ENCODE results near the gene F10.

F10 gene

DNA sequence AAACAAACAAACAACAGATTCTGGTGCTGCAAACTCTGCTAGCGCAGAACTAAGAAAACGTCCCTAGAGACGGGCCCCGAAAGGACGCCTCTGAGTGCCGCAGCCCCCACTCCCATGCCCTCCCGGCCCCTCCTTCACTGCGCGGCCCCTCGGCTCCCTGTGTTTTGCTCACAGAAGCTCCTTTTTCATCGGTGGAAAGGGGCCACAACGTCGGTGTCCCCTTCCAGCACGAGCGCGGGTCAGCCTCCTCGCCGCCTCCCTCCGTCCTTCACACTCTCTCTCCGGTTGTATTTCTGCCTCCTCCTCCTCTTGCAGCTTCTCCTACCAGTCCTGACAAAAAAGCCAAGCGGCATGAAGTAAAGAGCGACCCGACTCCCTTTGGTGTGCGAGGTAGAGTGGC lies 31.8 kb upstream of the F10 start:
- TF ChIP-seq, protein P1, sequence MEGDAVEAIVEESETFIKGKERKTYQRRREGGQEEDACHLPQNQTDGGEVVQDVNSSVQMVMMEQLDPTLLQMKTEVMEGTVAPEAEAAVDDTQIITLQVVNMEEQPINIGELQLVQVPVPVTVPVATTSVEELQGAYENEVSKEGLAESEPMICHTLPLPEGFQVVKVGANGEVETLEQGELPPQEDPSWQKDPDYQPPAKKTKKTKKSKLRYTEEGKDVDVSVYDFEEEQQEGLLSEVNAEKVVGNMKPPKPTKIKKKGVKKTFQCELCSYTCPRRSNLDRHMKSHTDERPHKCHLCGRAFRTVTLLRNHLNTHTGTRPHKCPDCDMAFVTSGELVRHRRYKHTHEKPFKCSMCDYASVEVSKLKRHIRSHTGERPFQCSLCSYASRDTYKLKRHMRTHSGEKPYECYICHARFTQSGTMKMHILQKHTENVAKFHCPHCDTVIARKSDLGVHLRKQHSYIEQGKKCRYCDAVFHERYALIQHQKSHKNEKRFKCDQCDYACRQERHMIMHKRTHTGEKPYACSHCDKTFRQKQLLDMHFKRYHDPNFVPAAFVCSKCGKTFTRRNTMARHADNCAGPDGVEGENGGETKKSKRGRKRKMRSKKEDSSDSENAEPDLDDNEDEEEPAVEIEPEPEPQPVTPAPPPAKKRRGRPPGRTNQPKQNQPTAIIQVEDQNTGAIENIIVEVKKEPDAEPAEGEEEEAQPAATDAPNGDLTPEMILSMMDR (IDR thresholded peaks at IDR 0.05; ENCODE audit: control insufficient read depth, insufficient read depth, low read depth, low read length, missing control alignments) = no peak
- DNase-seq (ENCODE audit: low read depth) = no peak
- H3K4me3 ChIP-seq (ENCODE audit: control insufficient read depth, low read depth, low read length) = no peak overlapping the region

DNA sequence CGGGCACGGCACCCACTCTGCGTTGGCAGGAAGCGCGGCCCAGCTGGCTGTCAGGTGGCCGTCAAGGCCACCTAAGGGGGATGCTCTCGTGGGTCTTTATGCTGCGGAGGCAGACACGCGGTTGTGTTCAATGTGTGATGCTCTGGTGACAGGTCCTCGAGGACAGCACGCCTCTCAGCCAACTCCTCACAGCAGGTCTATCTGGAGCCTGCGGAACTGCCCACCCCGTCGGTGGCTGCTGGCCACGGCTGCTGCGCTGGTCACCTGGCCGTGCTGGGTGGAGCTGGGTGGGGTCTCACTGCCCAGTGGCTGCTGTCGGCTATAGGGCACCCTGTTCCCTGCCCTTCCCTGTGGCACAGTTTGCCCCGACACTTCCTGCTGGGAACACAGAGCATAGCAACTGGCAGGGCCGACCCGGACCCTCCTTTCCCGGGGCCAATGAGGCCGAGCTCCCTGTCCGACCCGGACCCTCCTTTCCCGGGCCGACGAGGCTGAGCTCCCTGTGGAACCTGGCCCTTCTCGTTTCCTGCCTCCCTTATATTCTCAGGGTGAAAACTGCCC lies 31.3 kb upstream of the F10 start:
- DNase-seq (ENCODE audit: low read depth) = no peak
- no peak overlapping the region for H3K4me3 ChIP-seq (ENCODE audit: control insufficient read depth, low read depth, low read length)
- TF ChIP-seq, protein P1 (IDR thresholded peaks at IDR 0.05; ENCODE audit: control insufficient read depth, insufficient read depth, low read depth, low read length, missing control alignments) = no peak

DNA sequence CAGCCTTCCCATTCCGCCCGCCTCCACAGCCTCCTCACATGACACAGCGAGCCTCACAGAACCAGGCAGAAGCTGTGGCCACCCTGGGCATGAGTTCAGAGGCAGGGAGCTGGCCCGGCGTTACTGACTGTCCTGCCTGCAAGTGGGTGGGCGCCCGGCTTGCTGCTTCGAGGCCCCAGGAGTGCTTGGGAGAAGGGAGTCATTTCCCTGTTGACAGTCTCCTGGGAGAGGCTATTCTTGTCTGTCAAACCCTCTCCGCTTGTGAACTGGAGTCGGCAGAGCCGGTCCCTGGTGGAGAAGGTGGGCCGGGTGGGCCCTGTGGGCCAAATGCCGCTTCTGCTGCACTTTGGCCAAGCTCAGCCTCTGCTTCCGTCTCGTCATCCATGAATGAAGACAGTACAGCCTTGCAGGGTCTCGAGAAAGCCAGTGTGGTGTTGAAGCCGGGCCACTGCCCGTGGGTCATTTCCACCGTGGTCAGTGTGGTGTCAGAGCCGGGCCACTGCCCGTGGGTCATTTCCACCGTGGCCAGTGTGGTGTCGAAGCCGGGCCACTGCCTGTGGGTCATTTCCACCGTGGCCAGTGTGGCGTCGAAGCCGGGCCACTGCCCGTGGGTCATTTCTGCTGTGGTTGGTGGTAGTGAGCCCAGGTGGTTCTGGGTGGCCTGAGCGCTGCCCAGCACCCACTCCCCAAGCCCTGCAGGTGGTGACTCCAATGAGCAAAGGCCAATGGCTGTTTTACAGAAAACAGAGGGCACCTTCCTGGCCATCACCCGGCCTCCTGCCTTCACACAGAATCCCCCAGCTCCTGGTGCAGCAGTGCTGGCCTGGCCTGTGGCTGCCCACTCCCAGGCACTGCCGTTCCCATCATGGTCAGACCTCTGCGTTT lies 30.5 kb upstream of the F10 start:
- no peak overlapping the region for H3K4me3 ChIP-seq (ENCODE audit: control insufficient read depth, low read depth, low read length)
- DNase-seq (ENCODE audit: low read depth) = no peak
- TF ChIP-seq, protein P1 (IDR thresholded peaks at IDR 0.05; ENCODE audit: control insufficient read depth, insufficient read depth, low read depth, low read length, missing control alignments) = no peak

DNA sequence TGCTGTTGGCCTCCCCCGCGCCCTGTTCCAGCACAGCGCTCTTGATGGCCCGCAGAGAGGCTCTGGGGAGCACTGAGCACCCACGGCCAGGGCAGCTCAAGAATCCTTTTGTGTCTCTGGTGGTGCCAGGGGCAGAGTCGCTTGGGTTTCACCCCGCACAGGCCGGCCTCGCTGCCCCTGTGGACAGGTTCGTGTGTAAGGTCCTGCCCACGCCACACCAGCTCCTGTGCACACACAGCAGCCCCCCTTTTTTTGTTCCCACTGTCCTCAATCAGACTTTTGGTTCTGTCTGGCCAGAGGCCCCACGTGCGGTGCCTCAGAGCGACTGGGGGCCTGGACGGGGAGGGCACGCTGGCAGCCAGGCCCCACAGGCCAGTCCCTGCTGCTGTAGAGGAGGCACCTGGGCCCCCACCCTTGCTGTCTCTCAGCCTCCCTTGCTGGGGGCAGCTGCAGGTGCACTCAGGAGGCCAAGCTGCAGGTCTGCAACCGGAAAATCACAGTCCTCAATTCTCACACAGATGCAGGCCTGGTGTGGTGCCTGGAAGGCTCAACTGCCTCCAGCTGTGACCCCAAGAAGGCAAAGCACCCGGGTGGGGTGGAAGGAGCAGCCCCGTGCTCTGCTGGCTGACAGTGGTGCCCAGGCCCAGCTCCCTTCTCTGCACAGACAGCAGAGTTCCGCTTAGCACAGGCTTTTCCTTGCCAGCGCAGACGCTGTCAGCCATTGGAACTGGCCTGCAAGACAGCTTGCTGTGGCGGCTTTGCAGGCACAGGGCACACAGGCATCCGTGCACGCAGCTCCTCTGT lies 29.6 kb upstream of the F10 start:
- no peak for DNase-seq (ENCODE audit: low read depth)
- H3K4me3 ChIP-seq (ENCODE audit: control insufficient read depth, low read depth, low read length) = no peak overlapping the region
- TF ChIP-seq, protein P1 (IDR thresholded peaks at IDR 0.05; ENCODE audit: control insufficient read depth, insufficient read depth, low read depth, low read length, missing control alignments) = no peak

DNA sequence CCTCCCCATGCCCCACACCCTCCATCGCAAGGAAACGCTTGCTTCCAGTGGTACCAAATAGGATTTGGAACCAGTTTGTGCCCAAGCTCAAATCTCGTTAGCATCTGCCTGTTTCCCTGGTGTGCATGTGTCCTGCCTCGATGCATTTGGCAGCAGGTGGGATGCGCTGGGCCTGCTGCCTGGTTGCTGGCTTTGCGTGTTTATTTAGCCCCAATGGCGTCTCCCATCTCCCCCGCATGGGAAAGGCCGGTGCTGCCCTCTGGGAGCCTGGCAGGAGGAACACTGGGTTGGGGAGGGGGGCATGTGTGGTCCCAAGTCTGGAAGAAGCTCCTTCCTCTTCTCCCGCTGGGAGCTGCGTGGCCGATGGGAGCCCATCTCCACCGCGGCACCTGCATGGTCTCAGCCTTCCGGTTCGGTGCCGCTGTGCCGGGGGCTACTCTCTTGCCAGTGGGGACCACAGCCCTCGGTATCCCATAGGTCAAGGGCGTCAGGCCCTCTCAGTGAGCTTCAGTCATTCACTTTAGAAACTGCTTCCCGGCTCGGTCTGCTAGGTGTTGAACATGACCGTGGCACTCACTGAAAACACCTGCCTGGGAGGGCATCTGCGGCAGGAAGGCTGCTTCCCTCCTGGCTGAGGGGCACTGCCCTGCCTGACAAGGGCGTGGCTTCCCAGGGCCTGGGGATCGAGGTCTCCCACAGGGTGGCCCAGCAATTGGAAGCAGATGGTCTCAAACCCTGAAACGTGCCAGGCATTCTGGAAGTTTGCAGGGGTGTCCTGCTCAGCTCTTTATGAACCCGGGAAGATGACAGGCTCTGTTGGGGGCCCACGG lies 28.8 kb upstream of the F10 start:
- TF ChIP-seq, protein P1 (IDR thresholded peaks at IDR 0.05; ENCODE audit: control insufficient read depth, insufficient read depth, low read depth, low read length, missing control alignments) = no peak
- no peak overlapping the region for H3K4me3 ChIP-seq (ENCODE audit: control insufficient read depth, low read depth, low read length)
- DNase-seq (ENCODE audit: low read depth) = no peak

DNA sequence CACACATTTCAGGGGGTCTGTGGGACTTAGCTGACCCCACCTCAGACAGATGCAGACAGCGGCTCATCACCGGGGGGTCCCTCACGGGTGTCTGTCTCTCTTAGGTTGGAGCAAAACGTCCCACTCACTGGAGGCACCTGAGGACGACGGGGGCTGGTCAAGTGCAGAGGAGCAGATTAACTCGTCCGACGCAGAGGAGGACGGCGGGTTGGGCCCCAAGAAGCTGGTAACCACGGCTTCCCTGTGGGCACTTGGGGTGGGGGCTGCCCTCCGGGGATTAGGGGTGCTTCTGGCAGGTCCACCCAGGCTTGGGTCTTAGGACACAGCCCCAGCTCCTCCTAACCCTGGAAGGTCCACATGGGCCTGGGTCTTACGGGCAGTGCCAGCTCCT lies 28.2 kb upstream of the F10 start:
- DNase-seq (ENCODE audit: low read depth) = no peak
- TF ChIP-seq, protein P1 (IDR thresholded peaks at IDR 0.05; ENCODE audit: control insufficient read depth, insufficient read depth, low read depth, low read length, missing control alignments) = no peak
- no peak overlapping the region for H3K4me3 ChIP-seq (ENCODE audit: control insufficient read depth, low read depth, low read length)
